Measurements from ENCODE around the gene PIK3CG.
"Not testable (repeated sequence)": the region's sequence is repeated elsewhere in the genome, so short reads cannot be mapped to it uniquely, and the experiment has no call there.

The PIK3CG gene

DNA sequence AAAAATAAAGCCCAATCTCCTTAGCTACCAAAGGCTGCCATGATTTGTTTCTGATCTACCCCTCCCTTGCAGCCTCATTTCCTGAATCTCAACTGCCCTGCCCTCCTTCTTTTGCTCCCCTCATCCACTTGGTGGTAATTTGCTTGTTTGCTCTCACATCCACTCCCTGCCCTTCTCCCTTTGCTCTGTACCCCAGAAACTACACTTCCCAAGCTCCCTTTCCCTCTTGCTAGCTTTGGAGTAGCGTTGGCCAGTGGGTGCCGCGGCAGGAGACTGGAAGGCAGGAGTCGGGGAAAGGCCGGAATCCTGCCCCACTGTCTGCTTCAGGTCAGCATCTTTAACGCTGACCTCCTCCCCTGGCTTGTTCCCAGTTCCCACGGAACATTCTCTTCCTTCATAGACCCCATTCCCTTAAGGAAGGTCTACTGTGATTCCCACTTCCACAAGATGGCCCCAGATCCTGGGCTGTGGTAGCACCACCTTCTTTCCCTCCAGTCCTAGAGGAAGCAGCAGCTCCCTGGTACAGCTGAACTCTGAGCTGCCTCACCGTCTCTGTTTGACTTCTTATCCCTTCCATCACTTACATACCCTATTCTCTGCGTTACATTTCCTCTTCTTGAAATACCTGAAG lies 79.1 kb downstream of the PIK3CG start:
- DNase-seq: no peak

DNA sequence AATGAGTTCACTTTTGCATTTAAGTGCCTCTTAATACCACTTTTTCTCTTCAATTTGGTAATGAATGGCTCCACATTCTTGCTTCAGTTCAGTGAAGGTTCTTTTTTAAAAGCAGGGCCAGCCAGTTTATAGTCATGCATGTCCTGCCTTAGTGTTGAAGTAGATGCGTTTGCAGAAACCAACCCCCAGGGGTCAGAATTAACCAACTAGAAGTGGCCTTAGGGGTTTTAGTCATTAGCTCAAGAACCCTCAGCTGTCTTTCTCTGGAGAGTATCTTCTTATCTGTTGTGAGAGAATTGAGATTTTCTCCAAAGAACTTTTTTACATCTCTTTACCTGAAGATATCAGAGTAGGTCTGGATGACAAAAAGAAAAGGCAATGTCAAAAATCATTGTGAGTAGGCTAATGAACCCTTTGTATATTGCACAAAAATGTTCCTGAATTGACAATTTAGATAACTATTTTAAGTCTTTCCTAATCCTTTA lies 82.2 kb downstream of the PIK3CG start:
- peak; percentile 20 for DNase-seq

DNA sequence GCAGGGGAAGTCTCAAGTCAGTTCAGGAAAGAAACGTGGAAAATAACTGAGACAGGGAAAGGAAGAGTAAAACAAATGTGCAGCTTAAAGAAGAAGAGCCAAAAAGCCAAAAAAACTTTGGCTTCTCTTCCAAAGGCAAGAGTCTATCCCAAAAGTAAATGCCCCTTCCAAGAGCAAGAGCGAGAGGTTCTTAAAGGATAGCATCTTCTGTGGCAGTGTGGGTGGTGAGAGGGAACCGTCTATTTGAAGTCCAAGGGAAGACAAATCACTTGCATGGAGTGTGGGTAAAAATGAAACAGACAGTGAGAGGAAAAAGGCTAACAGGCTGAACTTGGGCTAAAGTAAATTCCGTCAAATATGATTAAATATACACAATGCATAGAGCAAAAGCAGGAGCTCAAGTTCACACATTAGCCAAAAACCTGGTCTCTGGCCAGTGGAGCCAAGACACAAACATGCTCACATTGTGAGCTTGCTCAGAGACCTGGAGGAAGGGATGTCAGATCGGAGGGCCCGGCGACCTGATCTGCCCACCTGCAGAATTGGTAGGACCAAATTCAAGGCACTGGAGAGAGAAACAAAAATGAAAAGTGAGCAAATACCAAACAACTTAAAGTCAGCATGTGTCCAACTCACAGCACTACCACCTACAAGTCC lies 87.0 kb downstream of the PIK3CG start:
- no peak for DNase-seq

DNA sequence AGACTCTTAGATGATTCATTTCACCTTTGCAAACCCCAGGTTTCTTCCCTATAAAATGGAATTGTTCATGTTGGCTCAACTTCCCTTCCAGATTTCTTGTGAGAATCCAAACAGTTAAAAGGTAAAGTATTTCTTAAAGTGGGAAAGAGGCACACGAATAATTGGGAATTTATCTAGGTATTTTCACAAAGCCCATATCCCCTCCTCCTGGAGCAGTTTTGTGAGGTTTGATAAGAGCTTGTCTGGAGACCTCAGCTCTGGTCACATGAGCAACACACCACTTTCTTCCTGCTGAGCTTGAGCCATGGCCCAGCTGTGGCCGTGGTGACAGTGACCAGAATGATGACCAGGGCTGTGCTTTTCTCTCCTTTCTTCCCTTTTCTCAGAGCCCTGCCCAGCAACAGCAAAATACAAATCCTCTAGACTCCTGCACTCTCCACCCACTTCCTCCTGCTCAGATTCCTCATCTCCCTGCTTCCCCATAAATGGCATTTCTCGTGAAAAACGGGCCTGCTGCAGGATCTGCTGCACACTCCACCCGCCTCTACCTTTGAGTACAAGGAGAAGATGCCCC lies 87.7 kb downstream of the PIK3CG start:
- no peak for DNase-seq

DNA sequence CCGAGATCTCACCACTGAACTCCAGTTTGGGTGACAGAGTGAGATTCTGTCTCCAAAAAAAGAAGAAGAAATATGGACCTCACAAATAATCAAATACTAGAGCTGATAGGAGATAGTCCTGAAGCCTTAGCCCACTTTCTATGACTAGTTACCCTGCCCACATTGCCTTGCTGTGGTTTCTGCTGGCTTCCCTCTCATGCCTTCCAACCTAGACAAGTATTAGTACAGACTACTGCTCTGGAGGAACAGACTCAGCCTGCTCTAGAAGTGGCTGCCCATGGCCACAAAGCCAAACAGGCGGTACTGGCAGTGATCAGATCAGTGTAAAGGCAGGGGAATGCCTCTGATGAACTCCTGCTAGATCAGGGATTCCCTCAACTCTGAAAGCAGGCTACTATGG lies 89.8 kb downstream of the PIK3CG start:
- no peak for DNase-seq

DNA sequence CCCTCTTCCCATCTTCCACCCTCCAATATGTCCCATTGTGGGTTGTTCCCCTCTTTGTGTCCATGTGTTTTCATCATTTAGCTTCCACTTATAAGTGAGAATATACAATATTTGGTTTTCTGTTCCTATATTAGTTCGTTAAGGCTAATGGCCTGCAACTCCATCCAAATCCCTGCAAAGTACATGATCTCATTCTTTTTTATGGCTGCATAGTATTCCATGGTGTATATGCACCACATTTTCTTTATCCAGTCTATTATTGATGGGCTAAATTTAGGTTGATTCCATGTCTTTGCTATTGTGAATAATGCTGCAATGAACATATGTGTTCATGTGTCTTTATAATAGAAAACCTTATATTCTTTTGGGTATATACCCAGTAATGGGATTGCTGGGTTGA lies 90.8 kb downstream of the PIK3CG start:
- DNase-seq: not testable (repeated sequence)

Measured in activated gamma-delta T cell treated with Interleukin-2 at 50 U/mL for 16 hours (primary cell).